Ishikawa (cell line): Measurements from ENCODE around the gene PI4K2A.

Source experiments
- CEBPB ChIP-seq: IDR thresholded peaks from 2 replicates; pipeline ENCODE4 v1.6.1; 2012
- CREB1 ChIP-seq: IDR thresholded peaks from 2 replicates; pipeline ENCODE4 v1.6.1; 2012; ENCODE audit warnings: low read depth
- NFIC ChIP-seq: IDR thresholded peaks from 2 replicates; pipeline ENCODE4 v1.6.1; 2012
- RAD21 ChIP-seq: IDR thresholded peaks from 2 replicates; pipeline ENCODE4 v1.6.1; 2012; ENCODE audit warnings: low read depth
- TAF1 ChIP-seq: IDR thresholded peaks from 2 replicates; pipeline ENCODE4 v1.6.1; 2012; ENCODE audit warnings: low read depth, mild to moderate bottlenecking
- YY1 ChIP-seq: IDR thresholded peaks from 2 replicates; pipeline ENCODE4 v1.6.1; 2012; ENCODE audit warnings: low read depth
- TF ChIP-seq, protein P1 (sequence below): IDR thresholded peaks from 2 replicates; pipeline ENCODE4 v1.6.1; 2012

GRCh38 chr10:97717627-97718026 lies 77.2 kb downstream of the PI4K2A start:
- TF ChIP-seq, protein P1, sequence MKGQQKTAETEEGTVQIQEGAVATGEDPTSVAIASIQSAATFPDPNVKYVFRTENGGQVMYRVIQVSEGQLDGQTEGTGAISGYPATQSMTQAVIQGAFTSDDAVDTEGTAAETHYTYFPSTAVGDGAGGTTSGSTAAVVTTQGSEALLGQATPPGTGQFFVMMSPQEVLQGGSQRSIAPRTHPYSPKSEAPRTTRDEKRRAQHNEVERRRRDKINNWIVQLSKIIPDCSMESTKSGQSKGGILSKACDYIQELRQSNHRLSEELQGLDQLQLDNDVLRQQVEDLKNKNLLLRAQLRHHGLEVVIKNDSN, result no peak
- TF ChIP-seq NFIC (no peak), CEBPB (no peak), YY1 (no peak), RAD21 (no peak), CREB1 (no peak), TAF1 (no peak)
